CD4-positive, alpha-beta T cell treated with Interleukin-6 for 4 hours (primary cell): ENCODE results near the gene DPYD.

Source experiments
- DNase-seq: peaks from one replicate; pipeline ENCODE4 v3.0.0-alpha.2; 2020; ENCODE audit warnings: mixed read lengths

The DPYD gene

GRCh38 chr1:97123717-97124431, 797.0 kb downstream of the DPYD start:
- no peak for DNase-seq

DNA sequence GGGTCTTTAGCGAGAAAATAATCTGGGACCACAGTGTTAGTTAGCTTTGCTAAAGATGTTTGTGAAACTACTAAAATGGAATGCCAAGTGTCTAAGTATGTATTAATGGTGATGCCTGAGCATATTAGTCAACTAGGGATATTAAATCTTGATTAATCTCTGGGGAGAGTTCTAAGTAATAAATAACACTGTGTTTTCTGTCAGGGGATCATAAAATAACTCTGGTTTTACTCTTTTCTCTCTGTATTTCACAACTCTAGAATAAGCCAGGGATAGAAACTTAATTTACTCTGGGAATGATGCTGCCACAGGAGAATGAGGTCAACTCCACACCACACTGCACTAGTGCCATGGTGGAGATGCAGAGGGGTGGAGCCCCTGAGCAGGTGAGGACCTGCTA, 800.0 kb downstream of the DPYD start:
- DNase-seq, result no peak

GRCh38 chr1:97119260-97120158, 801.3 kb downstream of the DPYD start:
- no peak for DNase-seq

DNA sequence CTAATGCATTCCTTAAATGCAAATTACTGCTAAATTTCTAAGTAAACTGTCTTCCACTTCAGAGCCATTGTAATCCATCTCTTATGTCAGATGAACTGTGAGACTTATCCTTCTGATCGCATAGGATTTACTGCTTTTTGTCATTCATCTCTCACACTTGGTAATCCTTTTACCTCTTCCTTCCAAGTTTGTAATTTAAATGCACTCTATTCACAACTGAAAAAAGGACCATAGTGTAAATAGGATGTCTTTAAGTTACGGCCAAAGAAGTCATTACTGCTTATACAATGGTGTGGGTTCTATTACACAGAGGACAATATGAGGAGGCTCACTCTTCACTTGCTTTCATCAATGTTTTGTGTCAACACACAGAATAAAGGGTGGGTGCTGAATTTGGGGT, 806.0 kb downstream of the DPYD start:
- no peak for DNase-seq

- no peak for DNase-seq
Measured at GRCh38 chr1:97112442-97112841, 808.4 kb downstream of the DPYD start.

DNA sequence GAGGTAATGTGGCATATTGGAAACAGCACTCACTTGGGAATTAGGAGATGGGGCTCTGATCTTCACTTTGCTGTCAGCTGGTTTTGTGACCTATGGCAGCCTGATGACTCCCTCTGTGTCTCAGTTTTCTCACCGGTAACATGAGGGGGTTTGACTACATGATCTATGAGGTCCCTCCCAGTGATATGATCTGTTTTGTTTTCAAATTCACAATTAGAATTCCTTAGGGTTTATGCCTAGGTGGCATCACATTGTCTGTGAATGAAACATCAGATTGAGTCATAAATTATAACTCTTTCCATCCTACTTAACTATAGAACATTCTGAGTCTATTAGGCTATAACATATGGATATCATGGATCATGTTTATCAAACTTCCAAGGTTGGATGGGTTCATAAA, 812.7 kb downstream of the DPYD start:
- no peak for DNase-seq

DNA sequence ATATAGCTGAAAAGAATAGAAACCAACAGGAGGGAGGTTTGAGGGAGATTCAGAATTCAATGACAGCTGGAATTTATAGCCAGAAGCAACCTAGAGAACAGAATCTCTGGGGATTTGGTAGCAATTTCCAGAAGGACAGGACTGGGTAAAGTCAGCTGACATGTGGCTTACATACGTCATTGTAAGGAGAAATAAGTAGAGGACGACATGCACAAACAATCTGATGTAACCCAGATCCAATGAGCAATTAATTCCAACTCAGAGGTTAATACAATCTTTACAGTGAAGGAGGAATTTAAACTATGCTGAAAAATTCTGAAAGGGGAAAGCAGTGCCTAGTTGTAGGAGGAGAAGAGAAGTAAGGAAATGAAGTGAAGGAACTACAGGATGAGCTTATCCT, 815.3 kb downstream of the DPYD start:
- DNase-seq, result no peak

DNA sequence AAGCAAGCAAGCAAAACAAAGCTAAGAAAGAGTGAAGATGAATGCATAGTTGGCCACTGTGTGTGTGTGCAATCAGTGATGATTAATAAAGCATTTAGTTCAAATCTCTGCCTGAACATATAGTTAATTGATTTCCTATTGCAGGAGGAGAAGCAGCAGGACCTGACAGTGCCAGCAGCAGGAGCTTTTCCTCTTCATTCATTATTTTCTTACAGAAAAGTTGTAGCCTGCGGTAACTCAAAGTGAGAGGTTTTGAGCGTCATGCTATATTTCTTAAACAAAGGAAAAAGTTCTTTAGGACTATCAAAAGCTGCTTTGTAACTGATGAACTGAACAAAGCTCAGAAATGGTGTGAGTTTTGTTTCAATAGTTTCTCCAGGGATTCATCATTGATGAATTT, 819.3 kb downstream of the DPYD start:
- DNase-seq, result no peak

- DNase-seq, result no peak
Measured at GRCh38 chr1:97097404-97097925, 823.4 kb downstream of the DPYD start.

- no peak for DNase-seq
Measured at GRCh38 chr1:97095764-97096163, 825.1 kb downstream of the DPYD start.

DNA sequence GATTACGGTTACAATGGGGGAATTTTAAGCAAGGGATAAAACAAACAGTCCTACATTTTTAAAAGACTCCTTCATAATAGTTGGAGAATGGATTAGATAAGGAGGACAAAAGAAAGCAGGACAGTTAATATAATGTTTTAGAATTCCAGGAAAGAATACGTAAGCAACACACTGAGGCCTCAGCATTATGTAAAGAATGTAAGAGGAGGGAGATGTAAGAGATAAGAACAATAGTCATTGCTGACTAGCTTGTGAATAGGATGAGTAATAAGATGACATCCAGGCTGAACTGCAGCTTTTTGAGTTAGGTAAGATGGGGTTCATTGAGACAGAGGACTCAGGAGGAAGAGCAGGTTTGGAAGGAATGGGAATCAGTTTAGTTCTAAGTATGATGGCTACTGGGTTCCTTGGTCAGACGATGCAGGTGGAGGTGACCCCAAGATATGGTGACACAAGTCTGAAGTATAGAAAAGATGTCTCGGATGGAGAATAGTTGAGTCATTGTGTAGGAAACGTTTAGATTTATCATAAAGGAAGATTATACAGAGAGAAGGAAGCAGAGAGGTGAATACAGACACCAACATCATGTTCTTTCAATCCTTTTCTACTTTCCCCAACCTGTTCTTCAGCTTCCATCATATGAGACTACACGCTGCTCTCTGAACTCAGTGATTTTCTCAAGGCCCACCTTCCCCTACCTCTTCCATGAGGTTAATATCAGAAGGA, 826.4 kb downstream of the DPYD start:
- DNase-seq, result no peak

DNA sequence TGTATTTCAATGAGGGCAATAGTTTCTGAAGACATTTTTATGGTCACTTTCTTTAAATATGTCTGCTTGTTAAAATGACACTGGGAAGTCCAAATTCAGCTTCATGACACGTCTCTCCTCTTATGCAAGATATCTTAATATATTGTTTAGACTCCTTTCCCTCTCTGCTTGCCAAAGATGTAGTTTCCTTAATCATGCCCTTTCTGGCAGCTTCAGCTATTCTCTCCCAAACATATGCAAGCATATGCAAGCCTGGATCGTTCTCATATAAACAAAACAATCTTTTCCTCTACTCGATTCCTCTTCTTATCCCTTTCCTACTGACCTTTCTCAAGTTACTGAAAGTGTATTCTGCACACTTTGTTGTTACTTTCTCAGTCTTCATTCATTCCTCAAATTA, 827.1 kb downstream of the DPYD start:
- no peak for DNase-seq

DNA sequence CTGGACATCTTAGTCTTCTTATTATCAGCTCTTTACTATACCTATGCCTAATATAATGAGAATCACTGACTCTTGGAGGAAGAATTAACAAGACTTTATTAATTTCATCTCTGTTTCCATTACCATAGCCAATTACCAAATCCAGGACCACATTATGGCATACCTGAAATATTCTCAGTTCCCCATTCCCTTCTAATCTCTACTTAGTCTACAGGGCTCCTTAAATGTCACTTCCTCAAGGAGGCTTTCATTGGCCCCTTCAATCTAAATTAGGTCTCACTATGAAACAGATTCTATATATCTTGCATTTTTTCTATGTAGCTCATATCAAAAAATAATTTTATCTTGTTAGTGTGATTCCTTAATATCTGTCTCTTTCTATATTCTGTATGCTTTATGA, 828.0 kb downstream of the DPYD start:
- DNase-seq, result no peak

DNA sequence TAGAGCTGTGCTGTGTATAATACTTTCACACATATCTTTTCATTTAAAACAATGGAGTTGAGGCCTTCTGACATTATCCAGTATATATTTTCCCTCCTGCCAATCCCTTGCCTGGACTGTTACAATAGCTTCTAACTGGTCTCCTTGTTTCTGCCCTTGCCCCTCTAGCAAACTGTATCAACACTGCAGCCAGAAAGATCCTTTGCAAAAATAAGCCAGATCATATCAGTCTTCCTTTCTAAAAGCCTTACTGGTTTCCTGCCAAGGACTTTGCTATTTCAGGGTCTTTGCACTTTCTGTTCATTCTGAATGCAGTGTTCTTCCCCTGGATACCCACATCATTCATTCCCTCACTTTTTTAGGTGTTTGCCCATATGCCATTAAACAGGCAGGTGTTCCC, 829.2 kb downstream of the DPYD start:
- DNase-seq, result no peak

DNA sequence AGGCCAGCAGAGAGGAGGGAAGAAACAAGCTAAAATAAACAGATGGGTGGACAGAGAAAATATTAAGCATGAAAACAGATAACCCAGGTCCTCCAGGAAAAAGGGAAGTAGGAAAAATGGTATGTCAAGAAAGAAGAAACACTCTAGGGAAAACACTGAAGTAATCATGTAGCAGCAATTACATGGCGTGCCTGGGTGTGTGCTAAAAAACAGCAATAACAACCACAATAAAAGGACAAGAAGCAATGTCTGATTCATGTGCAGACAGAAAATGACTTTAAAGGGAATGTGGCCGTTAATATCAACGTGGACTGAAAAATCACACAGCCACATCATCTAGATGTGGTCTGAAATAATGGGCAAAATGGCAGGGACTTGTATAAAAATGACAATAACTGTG, 829.6 kb downstream of the DPYD start:
- no peak for DNase-seq

DNA sequence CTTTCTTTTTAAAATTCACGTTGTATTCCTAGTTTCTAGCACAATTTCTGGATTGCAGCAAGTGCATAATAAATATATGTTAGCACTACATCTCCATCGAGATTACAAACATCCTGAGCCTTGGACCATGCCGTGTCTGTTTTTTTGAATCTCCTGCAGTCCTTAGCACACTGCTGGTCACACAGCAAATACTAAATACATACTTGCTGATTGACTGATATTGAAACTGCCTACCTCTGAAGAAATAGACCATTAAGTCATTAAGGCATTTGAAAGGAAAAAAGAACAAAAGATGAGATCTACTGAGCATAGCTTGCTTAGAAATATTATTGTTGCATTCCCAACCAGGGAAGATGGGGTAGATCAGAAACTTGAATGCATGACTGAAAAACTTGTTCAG, 830.1 kb downstream of the DPYD start:
- no peak for DNase-seq

DNA sequence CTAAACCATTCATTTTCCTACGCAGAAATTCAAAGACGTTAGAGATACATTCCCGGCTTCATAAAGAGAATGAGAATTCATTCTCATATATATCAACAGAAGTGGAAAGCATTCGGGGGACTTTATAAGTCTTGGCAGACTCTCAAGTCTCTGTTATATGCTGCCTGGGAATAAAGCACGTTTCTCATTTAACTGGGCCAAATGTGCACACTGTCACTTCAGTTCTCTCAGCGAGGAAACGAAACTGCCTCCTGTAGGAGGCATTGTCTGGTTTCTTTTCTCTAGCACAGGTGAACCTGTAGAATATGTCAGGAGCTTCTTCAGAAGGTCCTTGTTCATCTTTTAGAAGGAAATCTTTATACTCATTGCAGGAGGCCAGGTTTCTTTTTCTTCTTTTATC, 831.7 kb downstream of the DPYD start:
- DNase-seq, result no peak

DNA sequence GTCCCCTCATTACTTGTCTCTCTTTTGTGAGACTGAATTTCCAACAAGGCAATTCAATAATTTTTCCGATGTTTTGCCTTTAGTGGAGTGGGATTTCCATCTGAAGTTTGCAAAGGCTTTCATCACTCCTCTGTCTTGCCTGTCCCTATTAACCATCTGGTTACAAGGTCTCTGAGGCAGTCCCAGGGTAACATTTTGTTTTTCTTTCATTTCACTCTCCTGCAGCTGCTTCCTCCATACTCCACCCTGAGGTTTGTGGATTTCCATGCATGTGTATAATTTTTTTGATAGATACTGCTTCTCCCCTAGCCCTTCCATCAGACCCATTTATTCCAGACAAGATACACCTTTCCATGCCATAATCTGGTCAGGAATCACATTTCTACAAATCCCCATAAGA, 832.4 kb downstream of the DPYD start:
- DNase-seq, result no peak

DNA sequence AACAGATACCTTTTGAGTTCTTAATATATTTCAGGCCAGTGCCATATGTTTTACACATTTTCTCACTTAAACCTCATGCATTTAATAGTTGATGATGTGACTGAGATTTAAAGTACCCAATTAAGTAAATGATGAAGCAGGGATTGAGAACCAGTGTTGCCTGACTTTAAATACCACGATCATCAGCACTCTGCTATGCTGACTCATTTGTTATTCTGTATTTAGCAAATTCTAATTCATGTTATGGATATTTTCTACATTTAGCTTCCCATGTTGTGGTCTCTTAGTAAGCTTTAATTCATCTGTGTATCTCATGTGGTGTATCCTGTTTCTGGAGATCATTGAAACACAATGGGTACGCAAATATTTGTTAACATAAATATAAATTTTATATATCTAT, 836.3 kb downstream of the DPYD start:
- no peak for DNase-seq

DNA sequence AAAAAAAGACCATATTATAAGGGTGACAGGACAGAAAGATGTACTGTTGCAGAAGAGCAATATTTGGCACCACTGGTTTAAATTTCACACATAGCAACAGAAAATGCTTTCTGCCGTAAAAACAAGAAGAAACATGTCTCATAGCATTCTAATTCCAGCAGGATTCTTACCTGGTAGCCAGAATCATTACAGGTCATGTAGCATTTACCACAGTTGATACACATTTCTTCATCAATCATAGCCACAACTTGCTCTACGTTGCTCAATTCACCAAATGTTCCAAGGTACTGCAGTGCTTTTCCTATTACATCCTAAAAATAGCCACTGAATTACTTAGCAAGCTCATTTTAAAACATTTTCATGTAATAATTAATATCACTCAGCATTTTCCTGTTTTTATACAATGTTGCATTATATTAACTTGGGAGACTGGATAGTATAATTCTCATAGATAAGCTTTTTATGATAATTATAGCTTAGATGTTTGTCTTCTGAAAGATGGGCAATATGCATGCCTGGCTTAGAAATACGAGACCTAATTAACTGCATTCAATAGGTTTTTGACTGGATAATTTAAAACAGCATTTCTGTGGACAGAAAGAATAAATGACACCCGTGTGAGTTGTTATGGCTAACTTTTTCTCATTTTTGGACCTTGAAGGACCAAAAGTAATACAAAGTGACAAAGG, 838.5 kb downstream of the DPYD start:
- DNase-seq, result no peak

DNA sequence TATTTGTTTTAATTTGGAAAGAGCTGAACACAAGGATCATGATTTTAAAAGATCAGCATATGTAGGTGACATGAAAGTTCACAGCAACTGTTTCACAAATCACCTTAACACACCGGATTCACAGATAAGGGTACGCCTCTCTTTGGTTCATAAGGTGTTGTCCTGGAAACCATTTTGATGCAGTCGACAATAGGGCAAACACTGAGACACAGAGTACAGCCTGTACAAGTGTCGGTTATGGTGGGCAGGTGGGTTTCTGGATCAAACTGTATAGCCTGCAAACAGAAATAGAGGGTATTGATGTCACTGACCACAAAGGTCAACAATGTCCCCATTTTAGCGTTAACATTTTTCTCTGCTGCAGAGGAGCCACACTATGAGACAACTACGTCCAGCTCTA, 842.0 kb downstream of the DPYD start:
- DNase-seq, result no peak

GRCh38 chr1:97077221-97077620, 843.6 kb downstream of the DPYD start:
- DNase-seq, result no peak

DNA sequence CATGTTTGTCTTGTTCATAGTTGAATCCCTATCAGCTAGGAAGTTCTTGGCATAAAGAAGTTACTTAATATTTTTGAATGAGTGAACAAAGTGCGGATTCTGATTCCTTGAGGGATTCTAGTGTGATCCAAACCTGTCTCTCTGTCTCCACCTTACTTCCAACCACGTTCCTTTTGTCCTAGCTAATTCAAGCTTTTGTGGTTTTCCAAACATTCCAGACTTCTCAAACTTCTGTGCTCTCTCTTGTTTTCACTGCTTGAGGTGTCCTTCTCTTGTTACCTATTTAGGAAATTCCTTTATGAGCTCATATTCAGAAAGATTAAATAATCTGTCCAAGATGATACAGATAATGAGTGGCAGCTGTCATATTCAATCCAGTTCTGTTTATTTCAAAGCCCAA, 846.1 kb downstream of the DPYD start:
- no peak for DNase-seq
